Measurements from ENCODE around the gene MAN1A2.

MAN1A2 gene

GRCh38 chr1:117359561-117360289, 7.5 kb upstream of the MAN1A2 start:
- no peak for DNase-seq

- no peak for DNase-seq
Measured at GRCh38 chr1:117362986-117363385, 4.3 kb upstream of the MAN1A2 start.

GRCh38 chr1:117363571-117364048, 3.6 kb upstream of the MAN1A2 start:
- no peak for DNase-seq

- DNase-seq: no peak
Measured at GRCh38 chr1:117364240-117364639, 3.0 kb upstream of the MAN1A2 start.

- DNase-seq: no peak
Measured at GRCh38 chr1:117365350-117366176, 1.7 kb upstream of the MAN1A2 start.

GRCh38 chr1:117366177-117367045, 838 bp upstream of the MAN1A2 start:
- peak in 56 of 58 donors; percentile 16 to 91 (median 76) for DNase-seq

- DNase-seq: no peak
Measured at GRCh38 chr1:117368116-117369108, 1.2 kb downstream of the MAN1A2 start.

GRCh38 chr1:117370071-117370470, 2.8 kb downstream of the MAN1A2 start:
- no peak for DNase-seq

GRCh38 chr1:117370509-117370908, 3.3 kb downstream of the MAN1A2 start:
- DNase-seq: no peak

- DNase-seq: no peak
Measured at GRCh38 chr1:117371441-117372151, 4.3 kb downstream of the MAN1A2 start.

GRCh38 chr1:117372863-117373412, 5.7 kb downstream of the MAN1A2 start:
- DNase-seq: no peak

GRCh38 chr1:117373932-117374331, 6.7 kb downstream of the MAN1A2 start:
- no peak for DNase-seq

- DNase-seq: no peak
Measured at GRCh38 chr1:117375327-117375726, 8.1 kb downstream of the MAN1A2 start.

- DNase-seq: no peak
Measured at GRCh38 chr1:117387060-117387633, 19.9 kb downstream of the MAN1A2 start.

GRCh38 chr1:117388328-117388727, 21.1 kb downstream of the MAN1A2 start:
- no peak for DNase-seq

- DNase-seq: no peak
Measured at GRCh38 chr1:117389284-117389683, 22.0 kb downstream of the MAN1A2 start.

GRCh38 chr1:117389779-117390178, 22.5 kb downstream of the MAN1A2 start:
- no peak for DNase-seq

GRCh38 chr1:117392771-117393170, 25.5 kb downstream of the MAN1A2 start:
- DNase-seq: no peak

- no peak for DNase-seq
Measured at GRCh38 chr1:117396074-117396473, 28.8 kb downstream of the MAN1A2 start.
